Measurements from ENCODE around the gene NARS2. TPM values are rescaled to one million over a fixed set of nuclear protein-coding genes. Genes with fewer than 3 reads are reported as not detected.

Gene NARS2
- total RNA-seq, 2 donors from 2014 or later: 9.8 to 11.7 TPM

DNA sequence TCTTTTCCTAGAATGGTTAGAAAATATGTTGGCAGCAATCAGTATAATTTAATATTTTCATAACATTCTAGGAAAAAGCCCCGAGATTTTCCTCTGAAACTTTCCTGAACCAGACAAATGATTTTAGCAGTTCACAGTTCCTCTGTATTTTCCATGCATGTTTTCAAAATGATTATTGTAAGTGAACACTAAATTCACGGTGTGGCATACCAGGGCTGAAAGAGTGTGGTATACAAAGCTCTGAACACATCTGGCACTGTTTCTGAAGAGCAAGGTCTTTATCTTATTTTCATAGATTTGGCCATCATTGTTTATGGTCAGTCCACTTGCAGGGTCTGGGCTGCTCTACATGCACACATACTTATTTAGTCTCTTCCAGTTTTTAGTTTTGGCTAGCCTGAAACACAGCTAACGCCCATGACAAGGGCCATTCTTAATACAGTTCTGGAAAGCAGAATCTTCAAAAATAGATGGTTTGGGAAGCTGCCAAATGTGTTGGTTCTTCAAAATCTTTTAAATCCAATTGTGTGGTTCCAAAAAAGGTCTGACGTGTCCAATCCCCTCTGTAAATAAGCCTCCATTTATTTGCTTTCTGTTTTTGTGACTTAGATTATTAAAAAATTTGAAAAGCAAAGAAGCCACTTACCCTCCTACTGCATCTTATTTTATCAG, 149.1 kb downstream of the NARS2 start:
- intact Hi-C loops (cut with DNase I): loop anchor here (10.0 kb wide), 2 partner anchors 139 to 411 kb away; no protein-coding TSS in a partner anchor
- no peak for DNase-seq (ENCODE audit: low spot score)

DNA sequence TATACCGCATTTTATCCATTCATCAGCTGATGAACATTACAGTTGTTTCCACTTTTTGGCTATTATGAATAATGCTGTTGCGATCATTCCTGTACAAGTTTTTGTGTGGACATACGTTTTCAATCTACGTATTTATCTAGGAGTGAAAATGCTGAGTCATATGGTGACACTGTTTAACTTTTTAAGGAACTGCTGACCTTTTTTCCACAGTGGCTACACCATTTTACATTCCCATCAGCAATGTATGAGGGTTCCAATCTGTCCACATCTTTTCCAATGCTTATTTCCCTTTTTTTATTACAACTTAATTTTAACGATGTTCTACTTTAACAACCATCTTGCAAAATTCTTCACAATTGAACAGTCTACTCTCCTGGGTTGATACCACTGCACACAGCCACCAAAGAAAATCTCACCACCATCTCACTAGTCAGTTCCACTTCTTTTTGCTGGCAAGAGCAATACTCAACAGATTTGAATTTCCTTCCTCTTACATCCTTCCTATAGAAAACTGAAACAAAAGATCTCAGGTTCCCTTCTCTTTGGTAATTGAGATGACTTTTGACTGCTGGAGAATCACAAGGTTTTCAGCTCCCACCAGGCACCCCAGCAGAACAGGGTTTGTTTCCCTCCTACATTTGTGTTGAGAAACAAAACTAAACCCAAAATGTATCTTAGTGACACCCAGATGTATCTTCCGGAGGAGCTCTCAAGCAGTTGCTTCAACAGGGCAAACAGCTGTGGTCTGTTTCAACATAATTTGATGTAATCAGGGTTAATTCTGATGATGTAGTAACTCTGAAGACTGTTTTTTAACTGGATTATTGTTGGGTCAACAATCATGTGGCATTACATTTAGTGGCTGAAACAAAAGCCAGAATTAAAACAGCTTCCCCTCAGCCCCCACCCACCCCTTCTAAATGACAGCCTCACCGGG, 150.1 kb downstream of the NARS2 start:
- intact Hi-C loops (cut with DNase I): loop anchor here (10.0 kb wide), 2 partner anchors 140 to 410 kb away; no protein-coding TSS in a partner anchor
- DNase-seq (ENCODE audit: low spot score): no peak

DNA sequence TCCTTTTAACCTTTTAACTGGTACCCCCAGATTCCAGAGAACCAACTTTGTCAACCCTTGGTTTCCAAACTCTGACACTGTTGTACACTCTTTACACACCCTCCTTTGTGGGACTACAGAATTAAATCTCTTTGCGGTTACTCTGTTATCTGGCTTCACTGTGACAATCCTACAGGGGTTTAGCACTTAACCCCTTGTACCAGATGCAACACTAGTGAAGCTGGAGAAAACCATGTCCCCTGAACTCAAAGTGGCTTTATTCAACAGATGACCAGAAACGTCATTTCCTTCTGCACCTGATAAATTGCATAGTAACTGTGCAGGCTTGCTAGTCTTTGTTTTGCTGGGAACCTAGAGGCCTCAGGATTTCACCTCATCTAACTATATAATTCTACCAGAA, 151.4 kb downstream of the NARS2 start:
- intact Hi-C loops (cut with DNase I): loop anchor here (10.0 kb wide), 2 partner anchors 142 to 408 kb away; no protein-coding TSS in a partner anchor
- no peak for DNase-seq (ENCODE audit: low spot score)

DNA sequence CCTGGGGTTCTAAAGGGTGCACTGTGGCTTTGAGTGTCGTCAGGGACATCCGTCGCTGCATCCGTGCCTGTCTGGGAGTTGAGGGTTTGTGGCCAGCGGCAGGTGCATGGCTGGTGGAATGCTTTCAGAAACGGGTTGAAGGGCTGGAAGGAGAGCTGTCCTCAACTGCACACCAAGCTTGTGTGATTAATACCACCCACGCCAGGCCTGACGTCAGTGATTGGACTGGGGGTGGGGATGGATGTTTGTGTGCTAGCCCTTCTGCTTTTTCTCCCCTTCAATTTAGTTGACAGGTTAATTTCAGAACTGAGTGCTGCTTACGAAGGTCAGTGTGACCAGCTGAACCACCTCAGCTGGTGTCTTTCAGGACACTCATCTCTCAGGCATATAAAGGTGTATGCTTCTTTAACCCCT, 153.9 kb downstream of the NARS2 start:
- peak; percentile 91 for DNase-seq (ENCODE audit: low spot score)
- intact Hi-C loops (cut with DNase I): loop anchor here (10.0 kb wide), 2 partner anchors 144 to 406 kb away; no protein-coding TSS in a partner anchor

DNA sequence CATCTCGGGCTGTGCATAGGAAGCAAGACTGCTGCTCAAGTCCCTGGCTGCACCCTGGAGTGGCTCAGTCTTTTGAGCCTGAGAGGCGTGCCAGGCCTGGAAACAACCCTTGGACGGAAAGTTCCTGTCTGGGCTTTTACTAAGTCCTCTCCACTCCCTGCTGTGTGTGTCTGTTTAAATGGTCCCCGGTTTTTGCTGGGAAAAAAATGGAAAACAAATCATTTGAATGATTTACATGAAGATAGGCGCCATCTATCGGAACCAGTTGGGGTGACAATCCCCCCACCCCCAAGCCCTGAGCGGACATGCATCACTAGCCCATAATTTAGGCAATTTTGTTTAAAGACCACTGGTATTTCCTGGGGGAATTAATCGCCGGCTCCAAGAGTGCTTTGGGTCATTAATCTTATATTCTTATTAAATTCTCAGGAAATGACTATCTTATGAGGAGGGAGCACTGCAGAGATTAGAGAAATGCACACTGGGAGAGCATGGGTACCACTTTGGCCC, 154.4 kb downstream of the NARS2 start:
- intact Hi-C loops (cut with DNase I): loop anchor here (10.0 kb wide), 2 partner anchors 144 to 406 kb away; no protein-coding TSS in a partner anchor
- peak; percentile 95 for DNase-seq (ENCODE audit: low spot score)

DNA sequence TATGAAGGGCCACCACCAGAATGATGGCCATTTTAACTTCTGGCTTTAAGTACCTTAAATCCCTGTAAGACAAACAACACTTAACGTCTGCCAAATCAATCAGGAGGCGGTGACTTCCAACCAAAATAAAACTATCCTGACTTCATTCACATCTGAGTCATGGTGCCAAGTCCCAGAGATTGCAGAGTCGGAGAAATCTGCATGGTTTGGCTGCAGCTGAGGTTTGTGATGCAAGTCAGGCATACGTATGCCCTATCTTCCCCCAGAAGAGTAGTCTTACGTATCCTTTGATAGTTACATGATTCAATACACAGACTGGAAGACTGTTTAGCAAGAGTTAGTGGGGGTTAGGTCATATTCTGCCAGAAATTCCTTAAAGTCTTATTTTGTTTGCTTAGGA, 155.3 kb downstream of the NARS2 start:
- intact Hi-C loops (cut with DNase I): loop anchor here in 1 of 2 donors (5.0 kb wide), 1 partner anchor 187 kb away; no protein-coding TSS in a partner anchor
- DNase-seq (ENCODE audit: low spot score): peak; percentile 86

DNA sequence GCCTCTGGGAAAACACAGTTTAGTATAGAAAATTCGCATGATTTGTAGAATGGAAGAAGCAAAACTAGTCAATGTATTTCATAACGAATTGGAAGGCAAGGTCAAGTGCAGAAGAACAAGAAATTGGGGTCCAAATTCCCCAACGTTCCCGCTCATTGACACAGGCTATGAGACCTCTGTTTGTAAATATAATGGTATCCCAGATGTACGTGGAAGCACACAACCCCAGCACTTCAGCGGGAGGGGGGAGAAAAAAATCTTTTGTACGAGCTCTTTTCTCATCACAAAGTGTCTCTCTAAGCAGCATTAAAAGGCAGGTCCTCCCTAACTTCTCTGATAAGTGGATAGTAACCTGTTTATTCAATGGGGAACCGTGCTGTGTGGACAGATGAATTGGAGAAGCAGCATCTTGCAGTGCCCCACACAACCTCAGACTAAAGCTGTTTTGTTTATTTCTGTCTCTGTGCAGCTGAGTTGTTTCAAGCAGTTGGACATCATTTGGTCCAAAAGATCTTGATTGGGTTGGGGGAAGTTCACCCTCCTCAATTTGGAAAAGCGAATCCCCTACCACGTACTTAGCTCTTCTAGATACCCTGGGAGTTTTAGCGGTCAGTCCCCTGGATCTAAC, 156.0 kb downstream of the NARS2 start:
- intact Hi-C loops (cut with DNase I): loop anchor here in 1 of 2 donors (5.0 kb wide), 1 partner anchor 186 kb away; no protein-coding TSS in a partner anchor
- no peak for DNase-seq (ENCODE audit: low spot score)

DNA sequence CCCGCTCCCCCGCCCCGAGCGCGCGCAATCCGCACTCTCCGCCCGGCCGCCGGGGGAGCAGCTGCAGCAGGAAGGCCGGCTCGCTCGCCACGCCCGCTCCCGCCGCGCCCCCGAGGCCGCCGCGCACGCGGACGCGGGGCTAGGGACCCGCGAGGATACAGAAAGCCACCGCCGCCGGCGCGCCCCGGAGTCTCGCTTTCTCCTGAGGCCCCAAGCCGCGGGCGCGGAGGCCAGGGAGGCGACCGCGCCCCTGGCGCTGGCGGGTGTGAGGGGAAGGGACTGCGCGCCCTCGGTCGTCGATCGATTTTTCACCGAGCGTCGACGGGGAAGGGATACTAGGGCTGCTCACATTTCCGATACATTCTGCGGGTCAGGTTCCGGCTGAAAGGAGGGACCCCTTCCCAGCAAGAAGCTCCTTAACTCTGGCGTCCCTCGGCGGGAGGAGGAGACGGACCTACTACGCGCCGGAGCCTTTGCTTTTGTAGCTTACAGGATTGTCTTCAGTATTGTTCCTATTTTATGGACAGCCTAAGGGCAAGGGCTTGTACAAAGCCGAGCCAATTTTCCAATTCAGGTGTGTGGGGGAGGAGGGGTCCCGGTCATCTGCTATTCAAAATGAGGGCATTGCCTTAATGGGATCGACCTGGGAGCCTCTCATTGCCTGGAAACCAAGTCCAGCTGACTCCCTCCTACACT, 156.6 kb downstream of the NARS2 start:
- intact Hi-C loops (cut with DNase I): loop anchor here in 1 of 2 donors (5.0 kb wide), 1 partner anchor 186 kb away; no protein-coding TSS in a partner anchor
- peak; percentile 94 for DNase-seq (ENCODE audit: low spot score)

DNA sequence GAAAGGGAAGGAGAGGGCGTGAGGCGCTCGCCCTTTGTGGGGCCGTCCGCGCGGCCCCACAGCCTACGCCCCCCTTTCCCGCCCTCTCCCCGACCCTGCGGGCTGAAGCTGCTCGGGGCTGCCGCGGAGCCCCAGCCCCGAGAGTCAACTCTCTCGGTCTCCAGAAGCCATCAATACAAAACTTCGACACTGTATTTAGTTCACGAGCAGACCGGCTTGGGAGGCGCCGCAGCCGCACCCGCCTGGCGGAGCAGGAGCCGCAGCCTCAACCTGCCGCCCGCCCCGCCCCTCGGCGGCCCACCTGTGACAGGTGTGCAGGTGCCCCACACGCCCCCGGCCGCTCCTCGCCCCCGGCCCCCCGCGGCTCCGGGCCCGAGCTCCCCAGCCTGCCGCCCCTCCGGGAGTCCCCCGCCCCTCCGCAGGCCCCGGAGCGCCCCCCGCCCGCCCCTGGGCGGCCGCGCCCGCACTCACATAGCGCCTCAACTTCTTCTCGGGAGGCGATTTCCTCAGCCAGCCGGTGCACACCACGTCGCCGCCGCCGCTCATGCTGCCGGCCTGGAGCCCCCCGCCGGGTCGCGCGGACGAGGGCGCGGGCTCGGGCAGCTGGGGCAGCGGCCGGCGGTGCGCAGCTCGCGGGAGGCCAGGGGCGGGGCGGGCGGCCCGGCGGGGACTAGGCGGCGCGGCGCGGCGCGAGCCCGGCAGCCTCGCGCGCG, 157.3 kb downstream of the NARS2 start, which contains the start of gene GAB2:
TSS of gene GAB2 (minus strand) at position 646 of the 713 bp plus-strand sequence. CDS start at position 546, 100 bp downstream.
- intact Hi-C loops (cut with DNase I): loop anchor here in 1 of 2 donors (5.0 kb wide), 1 partner anchor 185 kb away; no protein-coding TSS in a partner anchor
- DNase-seq (ENCODE audit: low spot score): no peak

DNA sequence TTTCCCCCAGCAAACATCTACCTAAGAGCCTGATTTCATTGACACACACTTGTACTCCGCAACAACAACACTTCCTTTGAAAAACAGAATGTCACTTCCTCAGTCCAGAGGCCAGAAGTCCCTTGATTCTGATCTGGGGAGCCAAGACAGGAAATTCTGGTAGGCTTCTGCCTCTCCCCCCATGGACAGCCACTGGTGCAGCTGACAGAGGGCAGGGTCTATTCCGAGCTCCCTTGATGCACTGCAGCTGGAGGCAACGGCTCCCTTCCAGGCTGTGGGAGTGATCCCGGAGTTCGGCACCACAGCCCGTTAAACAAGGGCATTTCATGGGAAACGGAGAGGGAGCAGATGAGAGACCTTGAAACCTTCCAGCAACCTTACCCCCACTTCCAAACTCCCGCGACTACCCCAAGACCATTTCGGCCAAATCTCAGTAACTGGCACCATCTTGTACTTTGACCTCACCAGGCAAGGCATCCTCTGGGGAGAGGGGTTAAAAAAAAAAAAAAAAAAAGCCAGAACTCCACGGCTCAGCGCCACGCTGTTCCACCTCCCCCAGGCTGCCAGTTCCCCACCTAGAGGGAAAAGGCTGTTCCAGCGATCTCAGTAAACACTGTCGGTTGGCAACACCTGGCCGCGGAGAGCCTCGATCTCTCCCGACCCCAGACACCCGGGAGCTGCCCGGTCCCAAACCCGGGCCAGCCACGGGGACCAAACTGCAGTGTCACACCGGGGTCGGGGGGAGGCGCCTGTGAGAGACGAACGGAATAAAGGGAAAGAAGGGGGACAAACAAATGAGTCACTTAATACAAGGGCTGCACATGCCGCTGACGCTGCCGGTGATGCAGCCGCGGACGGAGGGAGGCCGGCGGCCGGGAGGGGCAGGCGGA, 158.1 kb downstream of the NARS2 start:
- intact Hi-C loops (cut with DNase I): loop anchor here in 1 of 2 donors (5.0 kb wide), 1 partner anchor 184 kb away; no protein-coding TSS in a partner anchor

DNA sequence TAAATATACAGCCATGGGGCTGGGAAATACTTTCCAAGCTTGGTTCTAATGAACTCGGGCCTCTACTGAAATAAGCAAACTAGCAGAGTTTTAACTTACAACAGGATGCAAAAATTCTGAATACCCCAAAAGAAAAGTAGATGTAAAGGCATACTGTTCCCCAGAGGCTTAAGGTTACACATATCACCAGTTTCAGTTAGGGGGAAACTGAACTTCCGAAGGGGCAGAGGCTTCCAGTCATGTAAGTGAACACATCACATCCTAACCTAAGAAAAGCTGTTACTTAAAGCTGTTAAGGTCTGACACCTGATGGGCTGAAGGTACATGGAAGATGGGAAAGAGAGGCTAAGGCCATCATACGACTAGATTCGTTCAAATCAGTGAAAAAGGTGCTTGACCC, 159.3 kb downstream of the NARS2 start:
- intact Hi-C loops (cut with DNase I): loop anchor here in 1 of 2 donors (5.0 kb wide), 1 partner anchor 183 kb away; no protein-coding TSS in a partner anchor
- no peak for DNase-seq (ENCODE audit: low spot score)

More for the DNA sequence above, 158.1 kb downstream of the NARS2 start:
- DNase-seq (ENCODE audit: low spot score): peak; percentile 97

DNA sequence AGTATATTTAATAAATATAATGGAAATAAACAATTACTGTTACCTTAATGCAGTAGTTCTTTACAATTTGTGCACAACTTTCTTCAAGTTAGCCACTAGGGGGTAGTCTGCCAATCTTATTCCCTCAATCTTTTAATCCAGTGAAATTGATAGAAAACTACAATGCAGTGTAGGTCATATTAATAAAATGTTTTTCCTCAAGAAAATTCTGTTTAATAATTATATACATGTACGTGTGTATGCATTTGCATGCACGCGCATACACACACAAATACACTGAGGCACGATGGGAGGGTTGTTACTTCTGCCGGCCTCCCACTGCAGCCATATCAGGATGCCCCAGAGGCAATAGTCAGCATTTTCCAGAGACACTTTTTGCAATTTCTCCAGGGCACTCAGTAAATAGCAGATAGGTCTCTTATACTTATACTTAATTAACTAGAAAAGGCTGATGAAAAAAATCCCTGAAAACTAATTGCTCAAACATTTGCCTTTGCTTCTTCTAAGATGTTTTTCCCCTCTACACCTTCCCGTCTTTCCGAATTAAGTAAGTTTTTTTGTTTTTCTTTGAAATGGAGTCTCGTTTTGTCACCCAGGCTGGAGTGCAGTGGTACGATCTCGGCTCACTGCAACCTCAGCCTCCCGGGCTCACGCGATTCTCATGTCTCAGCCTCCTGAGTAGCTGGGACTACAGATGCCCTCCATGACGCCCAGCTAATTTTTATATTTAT, 160.2 kb downstream of the NARS2 start:
- intact Hi-C loops (cut with DNase I): loop anchor here in 1 of 2 donors (5.0 kb wide), 2 partner anchors 97 to 182 kb away; no protein-coding TSS in a partner anchor

DNA sequence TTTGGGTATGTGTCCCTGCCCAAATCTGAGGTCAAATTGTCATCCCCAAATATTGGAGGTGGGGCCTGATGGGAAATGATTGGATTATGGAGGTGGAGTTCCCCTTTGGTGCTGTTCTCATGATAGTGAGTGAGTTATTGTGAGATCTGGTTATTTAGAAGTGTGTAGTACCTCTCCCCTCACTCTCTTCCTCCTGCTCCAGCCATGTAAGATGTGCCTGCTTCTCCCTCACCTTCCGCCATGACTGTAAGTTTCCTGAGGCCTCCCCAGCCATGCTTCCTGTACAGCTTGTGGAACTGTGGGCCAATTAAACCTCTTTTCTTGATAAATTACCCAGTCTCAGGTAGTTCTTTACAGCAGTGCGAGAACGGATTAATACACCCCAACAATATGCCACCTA, 166.0 kb downstream of the NARS2 start:
- DNase-seq (ENCODE audit: low spot score): no peak
- intact Hi-C loops (cut with DNase I): no loop called here

More for the DNA sequence above, 160.2 kb downstream of the NARS2 start:
- DNase-seq (ENCODE audit: low spot score): no peak

DNA sequence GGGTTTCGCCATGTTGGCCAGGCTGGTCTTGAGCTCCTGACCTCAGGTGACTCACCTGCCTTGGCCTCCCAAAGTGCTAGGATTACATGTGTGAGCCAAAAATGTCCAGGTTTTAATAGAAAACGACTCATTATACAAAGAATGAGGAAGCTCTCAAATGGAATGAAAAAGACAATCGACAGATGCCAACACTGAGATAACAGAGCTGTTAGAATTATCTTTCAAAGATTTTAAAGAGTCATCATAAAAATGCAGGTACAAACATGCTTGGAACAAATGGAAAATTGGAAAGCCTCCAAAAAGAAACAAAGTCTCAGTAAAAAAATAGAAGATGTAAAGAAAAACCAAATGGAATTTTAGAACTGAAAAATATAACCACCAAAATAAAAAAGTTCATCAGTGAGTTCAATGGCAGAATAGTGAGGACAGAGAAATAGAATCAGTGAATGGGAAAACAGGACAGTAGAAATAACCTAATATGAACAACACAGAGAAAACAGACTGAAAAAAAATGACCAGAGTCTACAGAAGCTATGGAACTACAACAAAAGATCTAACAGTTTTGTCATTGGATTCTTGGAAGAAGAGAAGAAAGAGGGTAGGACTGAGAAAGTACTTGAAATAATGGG, 168.0 kb downstream of the NARS2 start:
- DNase-seq (ENCODE audit: low spot score): no peak
- intact Hi-C loops (cut with DNase I): no loop called here

DNA sequence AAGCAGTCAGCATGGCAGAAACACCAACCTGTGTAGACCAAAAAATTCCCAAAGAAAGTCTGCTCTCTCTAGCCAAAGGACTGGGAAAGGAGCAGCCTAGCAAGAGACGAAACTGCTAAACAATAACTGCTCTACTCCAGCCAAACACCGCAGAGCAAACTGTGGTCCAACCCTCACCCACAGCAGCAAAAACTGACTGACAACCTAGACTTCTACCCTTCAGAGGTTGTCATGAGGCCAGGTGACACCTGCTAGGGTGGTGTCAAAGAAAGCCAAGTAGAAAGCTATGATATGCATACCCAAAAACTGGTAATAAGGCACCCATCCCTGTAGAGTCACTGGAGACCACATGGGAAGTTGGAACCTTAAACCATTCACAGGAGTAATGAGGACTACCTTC, 168.9 kb downstream of the NARS2 start:
- no peak for DNase-seq (ENCODE audit: low spot score)
- intact Hi-C loops (cut with DNase I): no loop called here
